GM12865 (cell line): ENCODE measurements around the gene ATP9A.
"Not testable (repeated sequence)": the region's sequence is repeated elsewhere in the genome, so short reads cannot be mapped to it uniquely, and the experiment has no call there.

Experiments used
- DNase-seq: peaks from one replicate; pipeline ENCODE4 v3.0.0; 2010; ENCODE audit warnings: low read depth
- H3K4me3 ChIP-seq: 2 replicates; pipeline ENCODE4 v1.5.1; 2011; ENCODE audit warnings: mild to moderate bottlenecking, low read depth, low read length, control low read depth
- CTCF ChIP-seq: IDR thresholded peaks from 2 replicates; pipeline ENCODE4 v1.5.1; 2011; ENCODE audit warnings: low read length, control low read depth, low read depth, inconsistent platforms; ENCODE audit not compliant: insufficient read depth; ENCODE audit errors: missing control alignments

Gene ATP9A

GRCh38 chr20:51763965-51764602 is 4.1 kb downstream of the ATP9A start:
- H3K4me3 ChIP-seq = no peak overlapping the region
- no peak for DNase-seq
- TF ChIP-seq CTCF = no peak

- H3K4me3 ChIP-seq = no peak overlapping the region
- no peak for TF ChIP-seq CTCF
- DNase-seq = peak; percentile 26
Measured at GRCh38 chr20:51760905-51761546, 7.2 kb downstream of the ATP9A start.

GRCh38 chr20:51759769-51760510 is 8.2 kb downstream of the ATP9A start:
- no peak overlapping the region for H3K4me3 ChIP-seq
- no peak for DNase-seq
- no peak for TF ChIP-seq CTCF

- no peak for TF ChIP-seq CTCF
- H3K4me3 ChIP-seq = no peak overlapping the region
- DNase-seq = no peak
Measured at GRCh38 chr20:51758978-51759544, 9.1 kb downstream of the ATP9A start.

- no peak for DNase-seq
- no peak for TF ChIP-seq CTCF
- no peak overlapping the region for H3K4me3 ChIP-seq
Measured at GRCh38 chr20:51757226-51757625, 11.0 kb downstream of the ATP9A start.

GRCh38 chr20:51756653-51757052 is 11.5 kb downstream of the ATP9A start:
- peak; percentile 27 for DNase-seq
- TF ChIP-seq CTCF = no peak
- no peak overlapping the region for H3K4me3 ChIP-seq

GRCh38 chr20:51753220-51753619 is 15.0 kb downstream of the ATP9A start:
- not testable (repeated sequence) for DNase-seq, H3K4me3 ChIP-seq
